Prostate gland (tissue), 2 donors: ENCODE measurements around the gene EPHB4. TPM values are rescaled to one million over a fixed set of nuclear protein-coding genes. Genes with fewer than 3 reads are reported as not detected.

Experiments used
- DNase-seq: peaks from one replicate; pipeline ENCODE4 v3.0.0-alpha.2; 2019; ENCODE audit warnings: low spot score
- H3K27ac ChIP-seq, 2 donors: fragments of 200-600 bp; sonication (generic); 2 replicates each; pipeline ENCODE4 v1.5.1; 2017 to 2019
- H3K27me3 ChIP-seq: fragments of 200-600 bp; sonication (generic); replicated peaks from 2 replicates; pipeline ENCODE4 v1.5.1; 2019; ENCODE audit not compliant: insufficient read depth
- H3K36me3 ChIP-seq, 2 donors: fragments of 200-600 bp; sonication (generic); 1 replicate in 1 of 2; 2 replicates in 1 of 2; pipeline versions ENCODE4 v1.5.1 to v1.8.1; 2017 to 2019
- H3K4me1 ChIP-seq: fragments of 200-600 bp; sonication (generic); replicated peaks from 2 replicates; pipeline ENCODE4 v1.5.1; 2019
- H3K4me3 ChIP-seq, 2 donors: fragments of 200-600 bp; sonication (generic); 2 replicates each; pipeline ENCODE4 v1.5.1; 2017 to 2019
- H3K9me3 ChIP-seq: fragments of 200-600 bp; sonication (generic); 2 replicates; pipeline ENCODE4 v1.5.1; 2017
- CTCF ChIP-seq, 4 experiments: fragments of 200-600 bp in 2 of 4; fragments of 450-650 bp in 2 of 4; sonication (generic) in 2 of 4; IDR thresholded peaks; 1 replicate in 3 of 4; 2 replicates in 1 of 4; pipeline ENCODE4 v1.5.1; 2016 to 2019; ENCODE audit warnings: antibody characterized with exemption in 4 of 4, mild to moderate bottlenecking in 2 of 4, moderate library complexity in 2 of 4
- POLR2A ChIP-seq: fragments of 450-650 bp; IDR thresholded peaks from one replicate; pipeline ENCODE4 v1.6.1; 2016; ENCODE audit warnings: antibody characterized with exemption, mild to moderate bottlenecking
- POLR2AphosphoS5 ChIP-seq: sonication (generic); formaldehyde crosslinking; IDR thresholded peaks from one replicate; pipeline ENCODE4 v1.6.1; 2017; ENCODE audit warnings: antibody characterized with exemption
- WGBS: methylation state at CpG from one replicate; pipeline ENCODE4 v1.1.5; 2018; 5-methylcytosine and 5-hydroxymethylcytosine counted together
- intact Hi-C: fragments of 100-400 bp; cut with DNase I; formaldehyde crosslinking; loops from one replicate; pipeline ENCODE4 v1.14.2; 2022
- total RNA-seq, 2 donors: library from RNA; depleted of rRNA; stranded (reverse); fragments of >200 nt; gene quantifications; one replicate each; pipeline ENCODE4 v1.1.0, GENCODE V29; 2016

Gene EPHB4
- total RNA-seq, 2 donors from 2014 or later = 78.6 to 80.8 TPM

GRCh38 chr7:100793806-100794660 lies 33.3 kb downstream of the EPHB4 start:
- Histone ChIP-seq H3K4me1 (no peaks in the 10 kb centered on the region), H3K27ac (no peak overlapping the region), H3K27me3 (no peaks in the 10 kb centered on the region), H3K36me3 (no peaks in the 10 kb centered on the region), H3K4me3 (no peak overlapping the region), H3K9me3 (no peaks in the 10 kb centered on the region)
- intact Hi-C loops = no loop called here
- TF ChIP-seq POLR2A = no peak
- no peak for TF ChIP-seq POLR2AphosphoS5
- TF ChIP-seq CTCF (IDR thresholded peaks at IDR 0.05) = no peak
- WGBS = 66% methylated on average over 18 of the region's 18 CpGs
- no peak for DNase-seq

GRCh38 chr7:100791881-100792666 lies 35.2 kb downstream of the EPHB4 start:
- intact Hi-C loops = no loop called here
- H3K27ac ChIP-seq = no peak overlapping the region

DNA sequence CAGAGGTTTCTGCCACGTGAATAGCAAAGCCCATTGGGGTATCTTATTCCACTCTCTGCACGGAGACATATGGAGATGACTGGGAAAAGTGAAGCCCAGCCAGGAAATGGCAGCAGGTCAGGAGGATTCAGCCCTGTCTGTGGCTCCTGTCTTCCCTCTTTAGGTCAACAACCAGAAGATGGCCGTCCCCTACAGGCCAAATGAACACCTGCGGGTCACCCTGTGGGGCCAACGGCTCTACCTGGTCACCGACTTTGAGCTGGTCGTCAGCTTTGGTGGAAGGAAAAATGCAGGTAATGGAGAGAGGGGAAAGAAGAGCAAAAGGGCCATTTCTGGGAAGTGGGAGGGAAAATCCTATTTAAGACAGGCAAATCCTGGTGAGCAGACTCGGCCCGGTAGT lies 38.3 kb downstream of the EPHB4 start:
- intact Hi-C loops = no loop called here
- no peak overlapping the region for H3K27ac ChIP-seq
- 58% methylated on average over 9 of the region's 9 CpGs for WGBS
- H3K27me3 ChIP-seq = no peaks in the 10 kb centered on the region
- no peak overlapping the region for H3K4me3 ChIP-seq
- no peaks in the 10 kb centered on the region for H3K9me3 ChIP-seq
- H3K4me1 ChIP-seq = no peaks in the 10 kb centered on the region
- no peaks in the 10 kb centered on the region for H3K36me3 ChIP-seq
- no peak for TF ChIP-seq POLR2A
- TF ChIP-seq POLR2AphosphoS5 = no peak
- no peak for TF ChIP-seq CTCF (IDR thresholded peaks at IDR 0.05)
- no peak for DNase-seq

More at GRCh38 chr7:100791881-100792666, 35.2 kb downstream of the EPHB4 start:
- no peaks in the 10 kb centered on the region for H3K27me3 ChIP-seq
- TF ChIP-seq CTCF (IDR thresholded peaks at IDR 0.05) (no peak), POLR2AphosphoS5 (no peak)
- H3K4me3 ChIP-seq = no peak overlapping the region
- no peaks in the 10 kb centered on the region for H3K9me3 ChIP-seq
- WGBS = 81% methylated on average over 23 of the region's 26 CpGs
- no peaks in the 10 kb centered on the region for H3K4me1 ChIP-seq
- no peak for DNase-seq
- no peaks in the 10 kb centered on the region for H3K36me3 ChIP-seq

GRCh38 chr7:100786323-100786722 lies 41.0 kb downstream of the EPHB4 start:
- H3K4me3 ChIP-seq = no peak overlapping the region
- H3K36me3 ChIP-seq = no peaks in the 10 kb centered on the region
- no peak overlapping the region for H3K27ac ChIP-seq
- no peaks in the 10 kb centered on the region for H3K9me3 ChIP-seq
- no peak for DNase-seq
- intact Hi-C loops = no loop called here
- WGBS = 84% methylated on average over 1 of the region's 1 CpG
- no peaks in the 10 kb centered on the region for H3K27me3 ChIP-seq
- H3K4me1 ChIP-seq = no peaks in the 10 kb centered on the region
- TF ChIP-seq CTCF (IDR thresholded peaks at IDR 0.05) (no peak), POLR2AphosphoS5 (no peak), POLR2A (no peak)
